K562 (cell line): ENCODE results near the gene TBC1D17. TPM values are rescaled to one million over a fixed set of nuclear protein-coding genes. Genes with fewer than 3 reads are reported as not detected.

Source experiments
- ATAC-seq: fragments of 200-7000 bp; cut with Tn5 transposase; 3 replicates; pipeline ENCODE4 v1.9.1; 2020; ENCODE audit warnings: moderate library complexity
- BruUV-seq: library from RNA; stranded (reverse); fragments of 400-500 nt; replicated peaks from 2 replicates; lab custom pipeline; 2021; lab: Mats Ljungman, UMichigan
- CTCF ChIA-PET: fragments of 300-600 bp; formaldehyde crosslinking; extraction: SDS; loops from one replicate; lab custom pipeline; 2021; ENCODE audit warnings: low intra/inter-chr PET ratio; lab: Yijun Ruan, JAX
- POLR2A ChIA-PET: fragments of 300-600, 350-650 bp; sonication (Branson Sonifier 250); formaldehyde crosslinking; extraction: SDS; loops from one replicate; lab custom pipeline; 2021; ENCODE audit warnings: antibody characterized with exemption, inconsistent platforms; lab: Yijun Ruan, JAX
- DNase-seq, 4 experiments: peaks; one replicate each; pipeline versions ENCODE4 v3.0.0 to v3.0.0-alpha.2; 2011 to 2018; ENCODE audit warnings: low spot score in 3 of 4, mixed read lengths in 3 of 4; ENCODE audit errors: extremely low read depth in 1 of 4
- FAIRE-seq: peaks from 2 replicates; lab custom pipeline; 2011; peaks lifted over from hg19 to GRCh38; lab: Jason Lieb, UNC
- H2AFZ ChIP-seq: 2 replicates; pipeline ENCODE4 v1.6.0; 2011; ENCODE audit warnings: low read depth, low read length, control low read depth, inconsistent platforms
- H3K27ac ChIP-seq: fragments of 200-600 bp; 3 replicates; pipeline ENCODE4 v1.8.0; 2011; ENCODE audit warnings: low read depth, mild to moderate bottlenecking, control low read depth, inconsistent platforms, low read length, moderate library complexity, mixed read lengths; ENCODE audit errors: extremely low read depth
- H3K27me3 ChIP-seq, 2 experiments: fragments of 300-600 bp in 1 of 2; 2 replicates in 1 of 2; 3 replicates in 1 of 2; pipeline versions ENCODE4 v1.6.0 to v1.8.0; 2011; ENCODE audit warnings: inconsistent platforms in 2 of 2, low read length in 2 of 2, mild to moderate bottlenecking in 1 of 2, mixed read lengths in 1 of 2, moderate library complexity in 1 of 2; ENCODE audit not compliant: control insufficient read depth in 2 of 2, insufficient read depth in 2 of 2
- H3K36me3 ChIP-seq: fragments of 300-600 bp; 3 replicates; pipeline ENCODE4 v1.8.0; 2011; ENCODE audit warnings: mild to moderate bottlenecking, low read length, inconsistent platforms; ENCODE audit not compliant: control insufficient read depth, insufficient read depth
- H3K4me1 ChIP-seq, 2 experiments: fragments of 200-600 bp in 1 of 2; replicated peaks in 1 of 2; 2 replicates in 1 of 2; 3 replicates in 1 of 2; pipeline versions ENCODE4 v1.5.1 to v1.8.0; 2011; ENCODE audit warnings: inconsistent platforms in 2 of 2, low read length in 2 of 2, mild to moderate bottlenecking in 1 of 2, mixed read lengths in 1 of 2, moderate library complexity in 1 of 2; ENCODE audit not compliant: control insufficient read depth in 2 of 2, insufficient read depth in 2 of 2
- H3K4me2 ChIP-seq: 2 replicates; pipeline ENCODE4 v1.6.1; 2011; ENCODE audit warnings: low read length, control low read depth, inconsistent platforms, mixed read lengths; ENCODE audit not compliant: insufficient read depth
- H3K4me3 ChIP-seq: fragments of 200-600 bp; sonication (generic), shearing (Covaris generic); 2 replicates; pipeline ENCODE4 v1.5.1; 2016; ENCODE audit warnings: control low read depth, inconsistent platforms
- H3K79me2 ChIP-seq: fragments of 200-600 bp; 3 replicates; pipeline ENCODE4 v1.8.0; 2011; ENCODE audit warnings: low read length, inconsistent platforms; ENCODE audit not compliant: control insufficient read depth, insufficient read depth
- H3K9ac ChIP-seq, 2 experiments: 2 replicates each; pipeline versions ENCODE4 v1.6.0 to v1.6.1; 2011; ENCODE audit warnings: low read depth in 2 of 2, low read length in 2 of 2, control low read depth in 1 of 2, inconsistent platforms in 1 of 2, mild to moderate bottlenecking in 1 of 2, mixed read lengths in 1 of 2; ENCODE audit not compliant: insufficient read depth in 1 of 2
- H3K9me1 ChIP-seq: one replicate; pipeline ENCODE4 v1.6.0; 2011; ENCODE audit warnings: inconsistent platforms, mild to moderate bottlenecking, low read length, moderate library complexity; ENCODE audit not compliant: control insufficient read depth, insufficient read depth
- H3K9me3 ChIP-seq: replicated peaks from 2 replicates; pipeline ENCODE4 v1.5.1; 2011; ENCODE audit warnings: low read depth, low read length, inconsistent platforms; ENCODE audit not compliant: control insufficient read depth, insufficient read depth
- H4K20me1 ChIP-seq: replicated peaks from 2 replicates; pipeline ENCODE4 v1.6.1; 2011; ENCODE audit warnings: low read length, inconsistent platforms, mixed read lengths; ENCODE audit not compliant: control insufficient read depth, insufficient read depth
- BRD4 ChIP-seq: fragments of 200-600 bp; sonication (generic); IDR thresholded peaks from 2 replicates; pipeline ENCODE4 v1.6.1; 2017; ENCODE audit warnings: inconsistent platforms
- CC2D1A ChIP-seq: fragments of 450-650 bp; IDR thresholded peaks from 2 replicates; pipeline ENCODE4 v1.6.1; 2017; ENCODE audit warnings: mild to moderate bottlenecking
- CCAR2 ChIP-seq: fragments of 200-400 bp; formaldehyde crosslinking; IDR thresholded peaks from 2 replicates; pipeline ENCODE4 v1.6.1; 2017; ENCODE audit warnings: mild to moderate bottlenecking, low read depth, low read length
- CREB3L1 ChIP-seq: fragments of 450-650 bp; IDR thresholded peaks from 2 replicates; pipeline ENCODE4 v1.6.1; 2014; ENCODE audit warnings: low read depth, mild to moderate bottlenecking, moderate library complexity, borderline replicate concordance
- CUX1 ChIP-seq: fragments of 200-800 bp; sonication (Bioruptor generic); IDR thresholded peaks from 2 replicates; pipeline ENCODE4 v1.6.1; 2016; ENCODE audit warnings: missing genetic modification characterization, missing compliant biosample characterization
- ELK1 ChIP-seq: sonication (generic); formaldehyde crosslinking; IDR thresholded peaks from 2 replicates; pipeline ENCODE4 v1.8.1; 2022; ENCODE audit warnings: missing genetic modification reagents
- GABPB2 ChIP-seq: fragments of 250-450 bp; sonication (Bioruptor Pico); conservative IDR thresholded peaks from 2 replicates; pipeline ENCODE4 v1.5.1; 2021; ENCODE audit warnings: mild to moderate bottlenecking
- MCM5 ChIP-seq: fragments of 450-650 bp; IDR thresholded peaks from 2 replicates; pipeline ENCODE4 v1.6.1; 2016; ENCODE audit warnings: low read depth
- NFXL1 ChIP-seq: fragments of 450-650 bp; formaldehyde crosslinking; IDR thresholded peaks from 2 replicates; pipeline ENCODE4 v1.4.0; 2021; ENCODE audit warnings: mild to moderate bottlenecking
- PTTG1 ChIP-seq: fragments of 450-650 bp; IDR thresholded peaks from 2 replicates; pipeline ENCODE4 v1.6.1; 2016; ENCODE audit warnings: low read depth, mild to moderate bottlenecking, missing genetic modification characterization, missing compliant biosample characterization
- U2AF1 ChIP-seq: fragments of 200-400 bp; formaldehyde crosslinking; optimal IDR thresholded peaks from 2 replicates; pipeline ENCODE3; 2017; ENCODE audit warnings: mild to moderate bottlenecking, low read depth, low read length, moderate library complexity
- ZBTB5 ChIP-seq: fragments of 450-650 bp; IDR thresholded peaks from 2 replicates; pipeline ENCODE4 v1.6.1; 2017; ENCODE audit warnings: antibody characterized with exemption
- ZC3H8 ChIP-seq: fragments of 450-650 bp; IDR thresholded peaks from 2 replicates; pipeline ENCODE4 v1.6.1; 2017
- ZNF561 ChIP-seq: fragments of 450-650 bp; formaldehyde crosslinking; conservative IDR thresholded peaks from 2 replicates; pipeline ENCODE4 v1.4.0; 2020; ENCODE audit warnings: mild to moderate bottlenecking, moderate library complexity
- WGBS: fragments of 100-300 bp; shearing (Covaris generic); methylation state at CpG from one replicate; pipeline ENCODE4 v1.1.6; 2016; ENCODE audit warnings: low coverage, mixed read lengths; ENCODE audit not compliant: insufficient coverage; ENCODE audit errors: missing lambda C conversion rate; 5-methylcytosine and 5-hydroxymethylcytosine counted together
- in situ Hi-C: fragments of 300-500 bp; cut with MboI; formaldehyde crosslinking; loops from 4 replicates; pipeline ENCODE4 v1.15.0; 2018; ENCODE audit warnings: inconsistent platforms, mixed read lengths
- intact Hi-C: fragments of 100-400 bp; cut with micrococcal nuclease; formaldehyde crosslinking; loops from 2 replicates; pipeline ENCODE4 v1.14.2; 2022
- polyA plus RNA-seq, 8 experiments: library from polyadenylated mRNA; depleted of rRNA in 4 of 8; stranded (reverse) in 5 of 8; unstranded in 3 of 8; fragments of >200 nt; fragmentation: Nextera tagmentation in 2 of 8; fragmentation: Illumina TruSeq in 1 of 8; extraction: Ambion mirVana in 2 of 8; extraction: Trizol in 1 of 8; gene quantifications; 2 replicates each; pipeline versions ENCODE4 v1.2.1 to v1.2.3, GENCODE V29; 2011 to 2014; ENCODE audit warnings: inconsistent platforms in 1 of 8, missing spikeins in 1 of 8
- total RNA-seq, 7 experiments: library from RNA; depleted of rRNA in 6 of 7; stranded (reverse); fragments of >200 nt in 6 of 7; fragmentation: Illumina TruSeq in 2 of 7; extraction: Trizol in 2 of 7; gene quantifications; 2 replicates each; pipeline versions ENCODE4 v1.2.1 to v1.2.3, GENCODE V29; 2011 to 2021; ENCODE audit warnings: low replicate concordance in 1 of 7

TBC1D17 gene
- total and polyA plus RNA-seq, 9 of the 15 experiments (the other 6 are each of a cell fraction or from before 2014, with no cell fraction given) = 0.42 to 16.0 (median 3.8) TPM

GRCh38 chr19:49913720-49914119, 36.2 kb downstream of the TBC1D17 start:
- ChIA-PET CTCF (no interaction called here), POLR2A (interaction anchor here (0.6 to 13.2 kb wide), 5 partner anchors 11 to 32 kb away, joined by 3 to 105 read pairs (median 3); partner anchors contain the start of genes ATF5 and NUP62)
- Histone ChIP-seq H3K4me2 (no peak overlapping the region), H3K9me1 (no peaks in the 10 kb centered on the region), H3K27me3 (no peaks in the 10 kb centered on the region), H3K27ac (no peak overlapping the region), H2AFZ (no peak overlapping the region), H3K9me3 (no peaks in the 10 kb centered on the region), H3K36me3 (peaks cover 93% of the 10 kb centered on the region; the same call in 2 of the 3 replicates), H3K79me2 (peaks cover 76% of the 10 kb centered on the region), H3K9ac (no peak overlapping the region), H3K4me1 (peaks cover 0 to 16% of the 10 kb centered on the region in 2 experiments; a peak in 2 of 5 replicates), H4K20me1 (peaks cover 52% of the 10 kb centered on the region), H3K4me3 (no peak overlapping the region)
- no peak; the same call in 2 of the 3 replicates for ATAC-seq
- FAIRE-seq = no peak
- 90% methylated on average over 9 of the region's 10 CpGs for WGBS
- intact Hi-C loops = no loop called here
- in situ Hi-C loops = no loop called here
- BruUV-seq = no TSS peak
- no peak for DNase-seq
- TF ChIP-seq ZC3H8 = no peak
- TF ChIP-seq ZBTB5 = no peak
- no peak for TF ChIP-seq CREB3L1
- TF ChIP-seq CC2D1A = no peak
- no peak for TF ChIP-seq ELK1 (CRISPR knock-in tag)
- no peak for TF ChIP-seq CCAR2
- TF ChIP-seq MCM5 = no peak
- TF ChIP-seq GABPB2 (CRISPR knock-in tag) = no peak
- TF ChIP-seq CUX1 (CRISPR knock-in tag) = no peak
- no peak for TF ChIP-seq U2AF1
- no peak for TF ChIP-seq BRD4
- no peak for TF ChIP-seq PTTG1
- no peak for TF ChIP-seq NFXL1 (CRISPR knock-in tag)
- TF ChIP-seq ZNF561 (CRISPR knock-in tag) = no peak
